SKM-1 (cell line): ENCODE results near the gene ZNF417.
"Not testable (repeated sequence)": the region's sequence is repeated elsewhere in the genome, so short reads cannot be mapped to it uniquely, and the experiment has no call there.

Experiments
- DNase-seq: peaks from one replicate; lab custom pipeline; 2025; ENCODE audit not compliant: unreplicated experiment; lab: John Stamatoyannopoulos, UW

The ZNF417 gene

GRCh38 chr19:57888107-57888559 is 28.3 kb downstream of the ZNF417 start:
- no peak for DNase-seq

DNA sequence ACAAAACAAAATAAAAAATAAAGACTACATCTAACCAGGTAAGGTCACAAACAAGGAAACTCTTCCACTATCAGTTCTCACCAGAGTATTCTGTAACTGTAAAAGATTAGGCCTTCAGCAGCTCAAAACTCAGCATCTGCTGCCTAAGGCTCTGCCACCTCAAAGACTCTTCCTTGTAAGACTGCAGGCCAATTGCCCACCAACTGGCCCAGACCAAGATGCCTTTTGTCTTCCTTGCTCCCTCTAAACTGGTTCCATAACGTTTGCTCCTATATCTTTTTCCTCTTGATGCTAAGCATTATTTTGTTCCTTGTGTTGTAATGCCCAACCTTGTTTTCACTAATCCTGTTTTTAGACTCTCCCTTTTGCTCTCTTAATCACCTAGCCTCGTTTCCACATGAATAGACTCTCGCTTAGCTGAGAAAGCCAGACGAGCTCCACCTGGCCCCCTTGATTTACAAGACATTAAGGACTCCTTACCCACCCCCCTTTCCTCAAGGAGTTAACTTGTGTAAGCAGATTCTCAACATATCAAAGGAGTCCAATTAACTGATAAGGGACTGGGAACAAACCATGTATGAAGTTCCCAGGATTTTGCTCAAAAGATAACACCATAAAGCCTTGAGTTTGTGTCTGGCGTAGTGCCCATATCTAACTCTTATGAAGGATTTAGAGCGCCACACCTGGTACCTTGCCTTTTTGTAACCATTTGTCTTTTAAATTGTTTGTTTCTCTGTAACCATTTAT is 29.0 kb downstream of the ZNF417 start:
- no peak for DNase-seq

GRCh38 chr19:57886046-57886445 is 30.3 kb downstream of the ZNF417 start:
- DNase-seq, result no peak

DNA sequence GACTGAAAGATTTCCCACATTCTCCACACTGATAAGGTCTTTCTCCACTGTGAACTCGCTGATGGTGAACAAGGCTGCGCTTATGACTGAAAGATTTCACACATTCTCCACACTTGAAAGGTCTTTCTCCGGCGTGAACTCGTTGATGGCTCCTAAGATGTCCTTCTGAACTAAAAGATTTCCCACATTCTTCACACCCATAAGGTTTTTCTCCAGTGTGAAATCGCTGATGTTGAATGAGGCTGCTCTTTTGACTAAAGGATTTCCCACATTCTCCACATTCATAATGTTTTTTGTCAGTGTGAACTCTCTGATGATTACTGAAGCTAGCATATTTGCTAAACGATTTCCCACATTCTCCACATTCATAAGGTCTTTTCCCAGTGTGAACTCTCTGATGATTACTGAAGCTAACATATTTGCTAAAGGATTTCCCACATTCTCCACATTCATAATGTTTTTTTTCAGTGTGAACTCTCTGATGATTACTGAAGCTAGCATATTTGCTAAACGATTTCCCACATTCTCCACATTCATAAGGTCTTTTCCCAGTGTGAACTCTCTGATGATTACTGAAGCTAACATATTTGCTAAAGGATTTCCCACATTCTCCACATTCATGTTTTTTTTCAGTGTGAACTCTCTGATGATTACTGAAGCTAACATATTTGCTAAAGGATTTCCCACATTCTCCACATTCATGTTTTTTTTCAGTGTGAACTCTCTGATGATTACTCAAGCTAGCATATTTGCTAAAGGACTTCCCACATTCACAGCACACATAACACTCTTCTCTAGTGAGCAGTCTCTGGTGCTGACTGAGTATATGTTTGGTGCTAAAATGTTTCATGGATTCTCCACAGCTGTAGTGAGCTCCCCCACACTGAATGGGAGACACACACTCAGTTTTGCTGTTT is 42.3 kb downstream of the ZNF417 start:
- DNase-seq, result not testable (repeated sequence)

DNA sequence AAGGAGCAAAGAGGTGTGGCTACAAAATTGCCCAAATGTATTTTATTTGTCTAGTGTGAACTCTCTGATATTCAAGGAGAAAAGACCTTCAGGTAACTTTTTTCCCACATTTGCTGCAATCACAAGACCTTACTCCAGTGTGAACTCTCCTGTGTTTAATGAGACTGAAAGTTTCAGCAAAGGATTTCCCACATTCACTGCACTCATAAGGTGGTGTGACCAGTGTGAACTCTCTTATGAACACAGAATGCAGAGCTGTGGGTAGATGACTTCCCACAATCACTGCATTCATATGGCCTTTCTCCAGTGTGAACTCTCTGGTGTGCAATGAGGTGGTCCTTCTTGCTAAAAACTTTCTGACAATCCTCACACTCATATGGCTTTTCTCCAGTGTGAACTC is 43.9 kb downstream of the ZNF417 start:
- DNase-seq, result no peak

DNA sequence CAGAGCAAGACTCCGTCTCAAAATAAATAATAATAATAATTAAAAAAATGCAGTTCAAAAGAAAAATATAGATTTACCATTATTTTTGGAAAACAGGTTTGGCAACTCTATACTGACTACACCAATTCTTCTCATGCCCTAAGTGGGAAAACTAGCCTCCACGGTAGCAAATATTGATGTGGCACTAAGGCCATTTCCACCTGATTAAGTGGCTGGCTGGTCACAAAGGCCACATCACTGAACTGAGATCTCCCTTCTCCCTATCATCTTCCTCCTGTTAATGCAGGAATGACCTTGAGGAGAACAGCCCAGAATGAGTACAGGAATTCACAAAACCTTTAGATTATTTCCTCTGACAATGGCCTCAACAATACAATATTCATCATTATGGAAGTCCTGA is 46.2 kb downstream of the ZNF417 start:
- no peak for DNase-seq

DNA sequence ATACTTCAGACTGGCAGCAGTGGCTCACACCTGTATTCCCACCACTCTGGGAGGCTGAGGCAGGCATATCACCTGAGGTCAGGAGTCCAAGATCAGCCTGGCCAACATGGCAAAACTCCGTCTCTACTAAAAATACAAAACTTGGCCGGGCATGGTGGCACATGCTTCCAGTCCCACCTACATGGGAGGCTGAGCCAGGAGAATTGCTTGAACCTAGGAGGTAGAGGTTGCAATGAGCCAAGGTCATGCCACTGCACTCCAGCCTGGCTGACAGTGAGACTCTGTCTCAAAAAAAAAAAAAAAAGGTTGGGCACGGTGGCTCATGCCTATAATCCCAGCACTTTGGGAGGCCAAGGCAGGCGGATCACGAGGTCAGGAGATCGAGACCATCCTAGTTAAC is 46.7 kb downstream of the ZNF417 start:
- not testable (repeated sequence) for DNase-seq

DNA sequence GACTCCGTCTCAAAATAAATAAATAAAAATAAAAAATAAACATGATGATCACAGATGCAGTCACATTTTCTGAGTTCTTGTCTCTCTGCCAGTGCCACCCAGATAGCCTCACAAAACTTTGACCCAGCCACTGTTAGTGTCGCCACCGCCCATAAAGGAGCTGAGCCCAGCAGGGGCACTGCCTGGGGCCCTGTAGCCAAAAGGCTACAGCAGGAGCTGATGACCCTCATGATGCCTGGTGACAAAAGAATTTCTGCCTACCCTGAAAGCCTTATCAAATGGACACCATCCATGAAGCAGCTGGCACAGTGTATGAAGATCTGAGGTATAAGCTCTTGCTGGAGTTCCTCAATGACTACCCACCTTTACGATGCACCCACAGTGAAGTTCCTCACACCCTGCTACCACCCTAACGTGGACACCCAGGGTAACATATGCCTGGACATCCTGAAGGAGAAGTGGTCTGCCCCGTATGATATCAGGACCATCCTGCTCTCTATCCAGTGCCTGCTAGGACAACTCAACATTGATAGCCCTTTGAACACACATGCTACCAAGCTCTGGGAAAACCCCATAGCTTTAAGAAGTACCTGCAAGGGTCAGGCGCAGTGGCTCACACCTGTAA is 48.4 kb downstream of the ZNF417 start:
- no peak for DNase-seq
